ENCODE measurements around the gene CLDN15. TPM values are rescaled to one million over a fixed set of nuclear protein-coding genes. Genes with fewer than 3 reads are reported as not detected.

CLDN15 gene
- polyA plus RNA-seq, 2 of the 4 experiments (the other 2 are of a cell fraction) = 9.6 to 12.9 TPM

GRCh38 chr7:101217388-101218235 is 20.0 kb downstream of the CLDN15 start, which contains the start of the genes PLOD3 and ZNHIT1 (continued):
- TF ChIP-seq HOXB5 (CRISPR knock-in tag; IDR thresholded peaks at IDR 0.05) (0 out of 2 replicates have a peak, but pooled peaks have one; percentile 44), PBX3 (IDR thresholded peaks at IDR 0.05) (no peak), ZSCAN20 (CRISPR knock-in tag; IDR thresholded peaks at IDR 0.05) (no peak), GATA3 (IDR thresholded peaks at IDR 0.05; ENCODE audit: borderline replicate concordance) (no peak), JUN (IDR thresholded peaks at IDR 0.05) (peak; percentile 57 to 64; a peak in 2 of 5 replicates), CHD2 (IDR thresholded peaks at IDR 0.05; ENCODE audit: low read length, partially characterized antibody) (no peak)

GRCh38 chr7:101216860-101217387 is 20.7 kb downstream of the CLDN15 start:
- 8% methylated on average over 10 of the region's 34 CpGs for WGBS (ENCODE audit: missing lambda C conversion rate)
- CTCF ChIA-PET = interaction anchor here (0.8 to 6.8 kb wide), 15 partner anchors 10 to 322 kb away, joined by 3 to 49 read pairs (median 6); partner anchors contain the start of genes ACHE, CLDN15, FIS1 and MOGAT3
- ATAC-seq = peak in 1 of 2 experiments; percentile 44; a peak in 4 of 6 replicates

GRCh38 chr7:101216001-101216859 is 21.4 kb downstream of the CLDN15 start:
- ATAC-seq = peak in 1 of 2 experiments; percentile 2; a peak in 2 of 6 replicates
- CTCF ChIA-PET = interaction anchor here (1.2 to 6.8 kb wide), 9 partner anchors 9 to 321 kb away, joined by 3 to 49 read pairs (median 6); partner anchors contain the start of genes ACHE and FIS1
- no peak for DNase-seq (ENCODE audit: low read depth in 1 of 2, low spot score in 1 of 2)

More at GRCh38 chr7:101216860-101217387, 20.7 kb downstream of the CLDN15 start:
- peak overlapping the region; percentile 91 for H3K4me2 ChIP-seq
- H3K4me1 ChIP-seq = peaks cover 17% of the 10 kb centered on the region
- H3K4me3 ChIP-seq = peak overlapping the region; percentile 97
- POLR2A ChIA-PET = interaction anchor here (0.6 to 1.7 kb wide), 11 partner anchors 12 to 511 kb away, joined by 3 to 15 read pairs (median 4); partner anchors contain the start of genes FIS1, TRIM56 and UFSP1
- no peaks in the 10 kb centered on the region for H3K9me3 ChIP-seq
- FAIRE-seq = no peak
- H3K27ac ChIP-seq = peak overlapping the region; percentile 90 to 98
- TF ChIP-seq RCOR1 (IDR thresholded peaks at IDR 0.05; ENCODE audit: low read depth, low read length) (no peak), E2F6 (IDR thresholded peaks at IDR 0.05; ENCODE audit: borderline replicate concordance, low read depth) (0 out of 2 replicates have a peak, but pooled peaks have one; percentile 61)
- DNase-seq (ENCODE audit: low read depth in 1 of 2, low spot score in 1 of 2) = no peak

More at GRCh38 chr7:101216001-101216859, 21.4 kb downstream of the CLDN15 start:
- WGBS (ENCODE audit: missing lambda C conversion rate) = 82% methylated on average over 31 of the region's 31 CpGs
- Histone ChIP-seq H3K9me3 (no peaks in the 10 kb centered on the region), H3K27ac (peak overlapping the region; percentile 90 to 98), H3K4me3 (peak overlapping the region; percentile 97), H3K4me2 (peak overlapping the region; percentile 91), H3K4me1 (peaks cover 17% of the 10 kb centered on the region)
- POLR2A ChIA-PET = no interaction called here
- TF ChIP-seq CHD4 (IDR thresholded peaks at IDR 0.05; ENCODE audit: borderline replicate concordance) = no peak
- no peak for TF ChIP-seq CTCF (IDR thresholded peaks at IDR 0.05)
- peak; percentile 36 for TF ChIP-seq MAFK (IDR thresholded peaks at IDR 0.05; ENCODE audit: partially characterized antibody)
- no peak for TF ChIP-seq MYC (IDR thresholded peaks at IDR 0.05; ENCODE audit: borderline replicate concordance, low read length)
- no peak for FAIRE-seq
